IPS-NIHi11 (cell line): ENCODE data around the gene TRIM37.
"Not testable (repeated sequence)": the region's sequence is repeated elsewhere in the genome, so short reads cannot be mapped to it uniquely, and the experiment has no call there.

Source experiments
- DNase-seq: peaks from one replicate; pipeline ENCODE4 v3.0.0; 2012; ENCODE audit warnings: mixed read lengths, low spot score

Gene TRIM37

GRCh38 chr17:59108400-59109102 lies 1.9 kb upstream of the TRIM37 start:
- DNase-seq: no peak

GRCh38 chr17:59107306-59107670 lies 608 bp upstream of the TRIM37 start:
- DNase-seq: no peak

GRCh38 chr17:59105852-59106462 lies 723 bp downstream of the TRIM37 start:
- peak; percentile 50 for DNase-seq

DNA sequence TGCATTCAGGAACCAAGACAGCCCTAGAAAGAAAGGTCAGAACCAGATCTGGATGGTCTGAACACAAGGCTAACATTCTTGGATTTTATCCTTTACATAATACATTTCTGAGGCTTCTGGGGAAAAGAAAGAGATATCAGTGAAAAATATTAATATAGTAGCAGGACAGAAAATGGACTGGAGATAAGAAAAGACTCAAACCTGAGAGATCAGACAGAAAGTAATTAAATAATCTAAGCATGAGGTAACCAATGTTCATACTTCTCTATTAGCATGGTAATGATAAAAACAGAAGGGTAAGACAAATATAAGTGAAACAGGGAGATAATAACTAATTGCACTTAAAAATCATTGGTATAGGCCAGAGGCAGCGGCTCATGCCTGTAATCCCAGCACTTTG lies 5.5 kb downstream of the TRIM37 start:
- no peak for DNase-seq

DNA sequence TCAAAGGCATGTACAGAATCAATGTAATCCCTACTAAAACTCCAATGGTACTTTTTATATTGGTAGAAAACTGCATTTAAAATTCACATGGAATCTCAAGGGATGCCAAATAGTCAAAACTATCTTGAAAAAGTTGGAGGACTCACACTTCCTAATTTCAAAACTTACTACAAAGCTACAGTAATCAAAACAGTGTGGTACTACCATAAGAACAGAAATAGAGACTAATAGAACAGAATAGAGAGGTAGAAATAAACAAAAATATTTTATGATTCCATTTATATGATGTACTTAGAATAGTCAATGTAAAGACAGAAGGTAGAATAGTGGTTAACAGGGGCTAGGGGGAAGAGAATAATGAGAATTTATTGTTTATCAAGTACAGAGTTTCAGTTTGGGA lies 8.8 kb downstream of the TRIM37 start:
- DNase-seq: no peak

DNA sequence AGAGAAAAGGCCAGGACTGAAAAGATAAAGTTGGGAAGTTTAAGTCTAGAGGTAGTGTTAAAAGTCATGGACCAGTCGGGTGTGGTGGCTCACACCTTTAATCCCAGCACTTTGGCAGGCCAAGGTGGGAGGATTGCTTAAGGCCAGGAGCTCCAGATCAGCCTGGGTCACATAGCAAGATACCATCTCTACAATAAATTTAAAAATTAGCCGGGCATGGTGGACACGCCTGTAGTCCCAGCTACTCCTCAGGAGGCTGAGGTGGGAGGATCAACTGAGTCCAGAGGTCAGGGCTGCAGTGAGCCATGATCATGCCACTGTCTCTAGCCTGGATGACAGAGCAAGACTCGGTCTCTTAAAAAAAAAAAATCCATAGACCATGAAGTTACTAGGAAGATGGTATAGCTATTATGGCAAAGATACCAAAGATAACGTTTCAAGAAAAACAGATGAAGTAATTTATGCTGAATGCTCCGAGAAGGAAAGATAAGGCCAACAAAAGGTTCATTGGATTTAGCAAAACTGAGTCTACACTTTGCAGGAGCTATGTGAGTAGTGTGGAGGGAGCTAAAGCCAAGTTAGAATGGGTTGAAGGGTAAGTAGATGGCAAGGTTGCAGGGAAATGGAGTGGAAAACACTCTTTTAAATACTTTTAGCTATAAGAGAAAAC lies 11.7 kb downstream of the TRIM37 start:
- DNase-seq: no peak

GRCh38 chr17:59093702-59094231 lies 12.9 kb downstream of the TRIM37 start:
- DNase-seq: no peak

- DNase-seq: no peak
Measured at GRCh38 chr17:59093145-59093701, 13.5 kb downstream of the TRIM37 start.

DNA sequence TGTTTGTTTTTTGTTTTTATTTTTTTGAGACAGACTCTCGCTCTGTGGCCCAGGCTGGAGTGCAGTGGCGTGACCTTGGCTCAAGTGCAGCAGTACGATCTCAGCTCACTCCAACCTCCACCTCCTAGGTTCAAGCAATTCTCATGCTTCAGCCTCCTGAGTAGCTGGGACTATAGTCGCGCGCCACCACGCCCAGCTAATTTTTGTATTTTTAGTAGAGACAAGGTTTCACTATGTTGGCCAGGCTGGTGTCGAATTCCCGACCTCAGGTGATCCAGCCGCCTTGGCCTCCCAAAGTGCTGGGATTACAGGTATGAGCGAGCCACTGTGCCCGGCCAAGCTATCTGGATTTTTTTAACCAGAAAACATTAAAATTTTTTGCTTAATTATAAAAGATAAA lies 16.1 kb downstream of the TRIM37 start:
- DNase-seq: not testable (repeated sequence)

DNA sequence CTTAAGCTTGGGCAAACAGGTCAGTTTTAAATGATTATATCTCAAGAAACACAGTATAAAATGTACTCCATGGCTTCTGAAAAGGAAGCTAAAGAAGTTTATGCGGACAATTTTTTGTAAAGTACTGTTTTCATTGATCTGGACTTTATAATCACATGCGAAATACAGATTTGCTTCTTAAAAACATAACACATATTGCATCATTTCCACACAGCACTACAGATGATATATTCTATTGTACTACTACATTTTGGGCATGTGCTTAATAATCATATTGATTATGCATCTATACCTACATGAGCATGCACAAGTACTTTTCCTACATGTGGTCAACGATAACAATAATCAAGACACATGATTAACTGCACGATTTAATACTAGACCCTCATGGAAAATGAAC lies 22.5 kb downstream of the TRIM37 start:
- no peak for DNase-seq

- no peak for DNase-seq
Measured at GRCh38 chr17:59074494-59074893, 32.2 kb downstream of the TRIM37 start.

- DNase-seq: no peak
Measured at GRCh38 chr17:59073972-59074371, 32.7 kb downstream of the TRIM37 start.

- DNase-seq: no peak
Measured at GRCh38 chr17:59069856-59070255, 36.8 kb downstream of the TRIM37 start.

- no peak for DNase-seq
Measured at GRCh38 chr17:59067756-59068155, 38.9 kb downstream of the TRIM37 start.

GRCh38 chr17:59067340-59067739 lies 39.3 kb downstream of the TRIM37 start:
- DNase-seq: no peak

- DNase-seq: no peak
Measured at GRCh38 chr17:59062509-59062908, 44.2 kb downstream of the TRIM37 start.

DNA sequence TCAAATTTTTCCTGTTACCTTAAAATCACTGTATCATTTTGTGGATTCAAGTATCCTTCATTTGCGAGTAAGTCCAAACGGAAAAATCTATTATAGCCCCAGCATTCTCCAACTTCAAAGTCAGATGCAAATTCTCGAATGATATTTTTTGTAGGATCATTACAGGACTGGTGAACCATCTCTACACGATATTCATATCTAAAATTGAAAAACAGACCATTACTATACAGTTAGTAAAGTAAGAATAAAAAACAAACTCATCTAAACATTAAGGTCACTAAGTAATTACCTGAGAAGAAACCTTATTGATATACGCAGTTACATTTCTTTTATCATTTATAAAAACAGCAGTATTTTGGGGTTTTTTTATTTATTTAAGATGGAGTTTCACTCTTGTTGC lies 49.8 kb downstream of the TRIM37 start:
- no peak for DNase-seq

- no peak for DNase-seq
Measured at GRCh38 chr17:59049798-59050197, 56.9 kb downstream of the TRIM37 start.

GRCh38 chr17:59047616-59048015 lies 59.1 kb downstream of the TRIM37 start:
- no peak for DNase-seq

DNA sequence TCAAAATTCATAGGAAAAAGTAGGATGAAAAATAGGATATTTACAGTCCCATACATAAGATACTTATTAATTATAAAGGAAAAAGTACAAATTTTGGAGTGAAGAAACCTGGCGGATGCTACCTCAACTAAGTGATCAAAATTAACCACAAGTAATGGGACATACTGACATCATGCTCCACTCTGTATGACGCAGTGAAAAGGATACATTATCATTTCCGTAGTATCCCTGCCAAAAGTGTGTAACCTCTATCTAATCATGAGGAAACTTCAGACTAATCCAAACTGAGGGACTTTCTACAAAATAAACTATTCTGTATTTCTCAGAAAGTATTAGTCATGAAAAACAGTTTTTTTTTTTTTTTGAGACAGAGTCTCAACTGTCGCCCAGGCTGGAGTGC lies 60.5 kb downstream of the TRIM37 start:
- no peak for DNase-seq

DNA sequence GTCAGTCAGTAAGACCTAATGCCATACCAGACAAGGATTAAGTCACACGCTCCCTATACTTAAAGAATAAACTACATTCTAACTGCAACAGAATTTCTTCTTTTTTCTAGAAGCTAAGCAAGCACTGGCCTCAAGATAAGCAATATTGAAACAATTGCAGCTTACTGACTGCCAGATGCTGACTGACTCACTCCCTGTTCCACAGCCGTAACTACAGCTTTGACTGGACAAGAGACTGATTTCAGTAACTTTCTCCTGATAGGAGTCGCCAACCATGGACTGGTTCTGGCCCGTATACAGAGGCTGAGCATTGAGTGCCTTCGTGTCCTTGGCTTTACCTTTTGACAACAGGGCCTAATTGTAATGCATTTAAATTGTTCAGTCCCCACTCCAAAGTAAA lies 67.9 kb downstream of the TRIM37 start:
- no peak for DNase-seq

- no peak for DNase-seq
Measured at GRCh38 chr17:59037960-59038359, 68.7 kb downstream of the TRIM37 start.

- no peak for DNase-seq
Measured at GRCh38 chr17:59030811-59031210, 75.9 kb downstream of the TRIM37 start.
